Upper lobe of right lung (tissue), 1 donor: Measurements from ENCODE around the gene SERPINA5. TPM values are rescaled to one million over a fixed set of nuclear protein-coding genes. Genes with fewer than 3 reads are reported as not detected.

Experiments used
- ATAC-seq: fragments of 200-7000 bp; cut with Tn5 transposase; one replicate; pipeline ENCODE4 v1.9.1; 2020; ENCODE audit warnings: mild to moderate bottlenecking, moderate library complexity
- DNase-seq: peaks from one replicate; pipeline ENCODE4 v3.0.0-alpha.2; 2020
- H3K27ac ChIP-seq: fragments of 200-600 bp; one replicate; pipeline ENCODE4 v1.8.0; 2022
- H3K27me3 ChIP-seq: fragments of 200-600 bp; one replicate; pipeline ENCODE4 v1.8.0; 2022; ENCODE audit warnings: mild to moderate bottlenecking
- H3K36me3 ChIP-seq: fragments of 200-600 bp; one replicate; pipeline ENCODE4 v1.8.0; 2022
- H3K4me1 ChIP-seq: fragments of 200-600 bp; one replicate; pipeline ENCODE4 v1.8.0; 2022
- H3K4me3 ChIP-seq: fragments of 200-600 bp; one replicate; pipeline ENCODE4 v1.8.0; 2022; ENCODE audit warnings: mild to moderate bottlenecking
- H3K9me3 ChIP-seq: fragments of 200-600 bp; one replicate; pipeline ENCODE4 v1.8.0; 2022
- CTCF ChIP-seq: fragments of 200-600 bp; IDR thresholded peaks from one replicate; pipeline ENCODE4 v1.8.0; 2022; ENCODE audit warnings: antibody characterized with exemption
- intact Hi-C: fragments of 100-400 bp; cut with DNase I; formaldehyde crosslinking; loops from one replicate; pipeline ENCODE4 v1.11.0; 2022
- total RNA-seq: library from RNA; stranded (reverse); fragmentation: NEBNext Ultra II Directional; extraction: Animal tissue kit (Norgen Biotek cat#: 25700); gene quantifications from one replicate; pipeline ENCODE4 v1.2.1, GENCODE V29; 2021
- donor health status: DM: no; HTN: yes; CAD: no; lungs with severe emphysema.

The SERPINA5 gene
- total RNA-seq, 1 donor from 2014 or later: 0.41 TPM

- H3K27me3 ChIP-seq: no peaks in the 10 kb centered on the region
- no peaks in the 10 kb centered on the region for H3K36me3 ChIP-seq
- DNase-seq (no peak), ATAC-seq (no peak)
- intact Hi-C loops: no loop called here
- no peaks in the 10 kb centered on the region for H3K9me3 ChIP-seq
- H3K27ac ChIP-seq: no peak overlapping the region
- no peak for TF ChIP-seq CTCF
- H3K4me1 ChIP-seq: no peaks in the 10 kb centered on the region
- no peak overlapping the region for H3K4me3 ChIP-seq
Observed at GRCh38 chr14:94640721-94641631, 59.8 kb downstream of the SERPINA5 start.

GRCh38 chr14:94641632-94641955 lies 60.4 kb downstream of the SERPINA5 start:
- H3K4me1 ChIP-seq: no peaks in the 10 kb centered on the region
- no peak for ATAC-seq
- intact Hi-C loops: no loop called here
- no peaks in the 10 kb centered on the region for H3K27me3 ChIP-seq
- no peaks in the 10 kb centered on the region for H3K36me3 ChIP-seq
- H3K27ac ChIP-seq: no peak overlapping the region
- H3K9me3 ChIP-seq: no peaks in the 10 kb centered on the region
- DNase-seq: no peak
- H3K4me3 ChIP-seq: no peak overlapping the region
- no peak for TF ChIP-seq CTCF

Other genes starting within 250 kb of the SERPINA5 start
- not detected for gene SERPINA2, start 214.7 kb upstream of the SERPINA5 start, total RNA-seq
- 1,017 TPM for gene SERPINA1, start 192.8 kb upstream of the SERPINA5 start, total RNA-seq
- not detected for gene SERPINA11, start 128.6 kb upstream of the SERPINA5 start, total RNA-seq
- gene SERPINA9, start 105.2 kb upstream of the SERPINA5 start, total RNA-seq: not detected
- gene SERPINA12, start 72.0 kb upstream of the SERPINA5 start, total RNA-seq: not detected
- gene SERPINA4, start 20.0 kb upstream of the SERPINA5 start, total RNA-seq: not detected
- 36.4 TPM for gene SERPINA3, start 31.0 kb downstream of the SERPINA5 start, total RNA-seq
- not detected for gene GSC, start 188.7 kb downstream of the SERPINA5 start, total RNA-seq